Ramos (cell line): Measurements from ENCODE around the gene MIDN.
"Not testable (repeated sequence)": the region's sequence is repeated elsewhere in the genome, so short reads cannot be mapped to it uniquely, and the experiment has no call there.

Experiments
- in situ Hi-C: fragments of 300-500 bp; cut with MboI; formaldehyde crosslinking; loops from one replicate; pipeline ENCODE4 v1.14.3; 2022; ENCODE audit warnings: low sequenced_read_pairs; ENCODE audit not compliant: unreplicated experiment

MIDN gene

DNA sequence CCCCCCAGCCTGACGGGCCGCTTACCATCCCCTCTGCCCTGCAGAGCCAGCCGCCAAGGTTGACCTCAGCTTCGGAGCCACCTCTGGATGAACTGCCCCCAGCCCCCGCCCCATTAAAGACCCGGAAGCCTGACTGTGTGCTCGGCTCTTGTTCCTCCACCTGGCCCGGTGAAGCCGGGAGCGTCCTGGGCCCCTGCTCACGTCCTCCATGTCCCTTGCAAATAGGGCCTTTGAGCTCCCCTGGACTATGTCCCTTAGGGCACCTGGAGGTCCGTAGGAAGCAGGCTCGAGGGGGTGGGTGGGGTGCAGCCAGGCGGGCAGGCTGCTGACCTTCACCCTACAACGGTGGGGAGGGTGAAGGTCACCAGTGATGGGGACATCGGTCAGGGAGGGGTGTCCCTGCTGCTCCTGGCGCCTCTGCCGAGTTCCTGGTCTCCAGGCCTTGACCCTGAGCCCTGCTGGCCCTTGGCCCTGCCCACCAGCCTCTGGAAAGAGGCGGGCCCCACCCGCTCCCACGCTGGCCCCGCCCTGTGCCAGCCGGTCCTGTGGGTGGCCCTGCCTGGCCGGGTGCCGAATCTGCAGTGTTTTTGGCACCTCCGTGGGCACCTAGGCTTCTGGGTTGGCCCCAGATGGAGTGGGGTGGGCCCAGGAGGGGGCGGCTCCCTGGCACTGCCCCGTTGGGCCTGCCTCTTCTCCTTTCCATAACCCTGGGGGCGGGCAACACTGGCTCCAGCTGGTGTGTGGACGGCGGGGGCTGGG, 3.5 kb upstream of the MIDN start:
- in situ Hi-C loops: no loop called here

DNA sequence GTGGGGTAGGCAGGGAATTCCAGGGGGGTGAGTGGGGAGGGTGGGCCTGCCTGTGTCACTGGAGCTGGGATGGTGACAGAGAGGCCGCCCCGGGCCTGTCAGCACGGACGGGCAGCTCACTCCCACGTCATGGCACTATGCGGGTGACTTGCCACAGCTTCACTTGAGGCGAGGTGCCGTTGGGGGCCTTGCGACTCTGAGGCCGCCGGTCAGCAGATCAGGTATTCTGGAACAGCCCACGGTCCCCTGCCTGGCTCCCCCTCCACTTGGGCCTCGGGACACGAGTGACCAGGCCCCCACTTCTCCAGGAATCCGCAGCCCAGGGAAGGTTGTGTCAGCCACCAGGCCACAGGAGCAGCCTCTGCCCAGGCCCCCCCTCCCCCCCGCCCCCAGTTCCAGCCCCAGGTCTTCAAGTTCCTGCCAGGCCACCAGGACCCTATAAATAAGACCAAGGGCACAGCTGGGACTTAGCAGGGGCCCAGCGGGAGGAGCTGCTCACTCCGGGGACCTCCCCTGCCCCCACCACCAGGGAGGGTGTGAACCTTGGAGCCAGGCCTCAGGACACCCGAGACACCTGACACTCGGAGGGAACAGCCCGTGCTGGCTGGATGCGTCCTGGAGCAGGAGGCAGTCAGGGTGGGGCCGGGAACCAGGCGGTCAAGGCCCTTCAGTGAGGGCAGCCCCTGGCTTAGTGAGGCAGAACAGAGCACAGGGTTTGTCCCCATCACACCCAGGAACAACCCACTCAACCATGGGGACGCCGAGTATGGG, 2.7 kb upstream of the MIDN start:
- in situ Hi-C loops: no loop called here

DNA sequence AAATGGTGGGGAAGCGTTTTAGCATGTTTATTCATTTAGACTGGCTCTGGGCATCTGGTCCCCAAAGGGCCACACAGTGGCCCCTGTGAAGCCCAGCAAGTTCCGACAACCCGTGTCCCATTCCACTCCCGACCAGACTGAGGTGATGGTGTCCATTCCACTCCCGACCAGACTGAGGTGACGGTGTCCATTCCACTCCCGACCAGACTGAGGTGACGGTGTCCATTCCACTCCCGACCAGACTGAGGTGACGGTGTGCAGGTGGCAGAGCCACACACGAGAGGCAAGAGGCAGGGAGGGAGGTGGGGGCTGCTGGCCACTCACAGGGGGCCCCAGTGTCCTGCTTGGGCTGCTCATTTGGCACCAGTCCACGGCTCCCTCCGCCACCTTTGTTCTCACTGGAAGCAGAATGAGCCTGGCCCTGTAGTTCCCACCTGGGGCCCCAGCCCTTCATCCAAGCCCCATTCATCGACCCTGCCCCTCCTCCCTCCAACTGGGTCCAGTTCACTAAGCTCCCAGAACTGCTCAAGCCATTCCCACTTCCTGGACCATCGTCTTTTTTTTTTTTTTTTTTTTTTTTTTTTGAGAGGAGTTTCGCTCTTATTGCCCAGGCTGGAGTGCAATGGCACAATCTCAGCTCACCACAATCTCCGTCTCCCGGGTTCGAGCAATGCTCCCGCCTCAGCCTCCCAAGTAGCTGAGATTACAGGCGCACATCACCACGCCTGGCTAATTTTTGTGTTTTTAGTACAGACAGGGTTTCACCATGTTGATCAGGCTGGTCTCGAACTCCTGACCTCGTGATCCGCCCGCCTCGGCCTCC, 1.9 kb upstream of the MIDN start:
- in situ Hi-C loops: not testable (repeated sequence)

GRCh38 chr19:1247748-1248138, 640 bp upstream of the MIDN start:
- in situ Hi-C loops: no loop called here

DNA sequence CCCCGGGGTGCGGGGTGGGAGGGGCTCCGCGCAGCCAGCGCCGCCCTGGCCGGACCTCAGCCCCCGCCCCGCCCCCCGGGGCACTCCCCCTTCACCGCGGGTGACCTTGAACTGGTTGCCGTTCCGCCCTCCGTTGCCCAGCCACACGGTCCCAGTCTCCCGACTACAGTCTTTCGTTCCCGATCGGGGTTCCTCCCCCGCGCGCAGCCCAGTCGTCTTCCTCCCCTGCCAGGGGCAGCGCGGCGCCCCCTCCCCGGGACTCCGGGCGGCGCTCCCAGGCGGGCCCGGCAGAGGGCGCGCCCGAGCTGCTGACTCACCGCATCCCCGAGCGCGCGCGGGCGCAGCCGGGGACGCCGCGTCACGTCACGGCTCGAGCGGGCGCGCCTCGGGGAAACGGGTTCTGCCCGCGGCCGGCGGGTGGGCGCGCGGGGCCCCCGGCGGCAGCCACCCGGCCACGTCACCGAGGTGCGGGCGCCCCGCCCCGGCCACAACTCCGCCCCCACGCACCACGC, 459 bp downstream of the MIDN start:
- in situ Hi-C loops: no loop called here

GRCh38 chr19:1249298-1249989, 1.1 kb downstream of the MIDN start:
- in situ Hi-C loops: no loop called here

GRCh38 chr19:1249990-1250436, 1.6 kb downstream of the MIDN start:
- in situ Hi-C loops: no loop called here

DNA sequence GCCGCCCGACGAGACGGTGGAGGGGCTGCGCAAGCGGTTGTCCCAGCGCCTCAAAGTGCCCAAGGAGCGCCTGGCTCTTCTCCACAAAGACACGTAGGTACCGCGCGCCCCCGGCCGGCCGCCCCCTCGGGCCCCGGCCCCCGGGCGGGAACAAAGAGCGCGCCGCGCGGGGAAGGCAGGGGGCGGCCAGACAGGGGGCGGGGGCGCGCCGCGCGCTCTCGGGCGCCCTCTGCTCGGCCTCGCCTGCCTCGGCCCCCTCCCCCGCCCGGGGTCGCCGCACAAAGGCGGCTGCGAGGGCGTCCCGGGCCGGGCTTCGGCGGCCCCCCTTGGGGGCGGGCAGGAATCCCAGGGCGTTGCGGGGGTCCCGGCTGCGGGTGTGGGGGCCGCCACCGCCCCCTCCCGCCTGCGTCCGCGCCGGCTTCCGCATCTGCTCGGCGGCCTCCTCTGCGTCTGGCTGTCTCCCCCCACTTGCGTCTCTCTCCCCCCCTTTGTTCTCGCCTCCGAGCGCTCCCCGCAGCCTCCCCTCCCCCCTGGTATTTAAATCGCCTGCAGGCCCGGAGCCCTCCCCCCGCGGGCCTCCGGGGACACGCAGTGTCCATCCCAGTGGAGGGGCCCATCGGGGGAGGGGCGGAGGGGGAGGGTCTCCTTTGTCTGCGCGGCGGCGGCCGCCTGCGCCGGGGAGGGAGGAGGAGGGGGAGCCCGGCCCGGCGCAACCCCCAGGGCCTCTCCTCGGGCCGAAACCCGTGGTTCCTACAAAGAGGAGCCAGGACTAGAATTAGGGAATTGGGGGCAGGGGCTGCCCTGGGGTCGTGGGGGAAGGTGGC, 2.3 kb downstream of the MIDN start:
- in situ Hi-C loops: no loop called here

DNA sequence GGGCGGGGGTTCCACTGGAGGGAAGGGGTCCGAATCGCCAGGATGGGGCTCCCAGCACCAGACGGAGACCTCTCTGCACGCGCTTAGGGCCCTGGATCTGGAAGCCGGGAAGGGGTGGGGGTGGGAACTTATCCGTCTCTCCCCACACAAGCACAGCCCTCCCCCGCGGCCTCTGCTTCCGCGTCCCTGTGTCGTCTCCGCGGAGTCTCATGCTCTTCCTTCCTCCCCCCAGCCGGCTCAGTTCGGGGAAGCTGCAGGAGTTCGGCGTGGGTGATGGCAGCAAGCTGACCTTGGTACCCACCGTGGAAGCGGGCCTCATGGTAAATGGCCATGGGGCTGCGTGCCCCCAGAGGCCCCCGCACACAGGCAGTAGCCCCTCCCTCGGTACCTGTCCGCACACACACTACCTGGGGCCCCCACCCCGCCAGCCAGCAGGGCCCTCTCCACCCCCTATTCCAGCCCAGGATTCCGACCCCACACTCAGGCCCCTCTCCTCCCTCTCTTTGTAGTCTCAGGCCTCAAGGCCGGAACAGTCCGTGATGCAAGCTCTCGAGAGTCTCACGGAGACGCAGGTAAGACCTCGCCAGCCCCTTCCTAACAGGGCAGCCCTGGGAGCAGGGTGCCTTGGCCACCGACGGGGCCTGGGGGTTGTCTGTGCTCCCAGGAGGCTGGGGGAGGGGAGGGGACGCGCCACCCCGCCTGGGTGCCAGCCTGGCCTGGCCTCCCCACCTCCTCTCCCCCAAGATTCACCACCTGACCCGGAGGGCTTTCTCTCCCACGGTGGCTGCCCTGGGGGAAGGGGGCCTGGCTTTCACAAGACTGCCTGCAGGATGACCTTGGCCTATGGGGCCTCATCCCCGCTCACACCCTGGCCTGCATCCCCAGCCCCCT, 3.2 kb downstream of the MIDN start:
- in situ Hi-C loops: no loop called here

DNA sequence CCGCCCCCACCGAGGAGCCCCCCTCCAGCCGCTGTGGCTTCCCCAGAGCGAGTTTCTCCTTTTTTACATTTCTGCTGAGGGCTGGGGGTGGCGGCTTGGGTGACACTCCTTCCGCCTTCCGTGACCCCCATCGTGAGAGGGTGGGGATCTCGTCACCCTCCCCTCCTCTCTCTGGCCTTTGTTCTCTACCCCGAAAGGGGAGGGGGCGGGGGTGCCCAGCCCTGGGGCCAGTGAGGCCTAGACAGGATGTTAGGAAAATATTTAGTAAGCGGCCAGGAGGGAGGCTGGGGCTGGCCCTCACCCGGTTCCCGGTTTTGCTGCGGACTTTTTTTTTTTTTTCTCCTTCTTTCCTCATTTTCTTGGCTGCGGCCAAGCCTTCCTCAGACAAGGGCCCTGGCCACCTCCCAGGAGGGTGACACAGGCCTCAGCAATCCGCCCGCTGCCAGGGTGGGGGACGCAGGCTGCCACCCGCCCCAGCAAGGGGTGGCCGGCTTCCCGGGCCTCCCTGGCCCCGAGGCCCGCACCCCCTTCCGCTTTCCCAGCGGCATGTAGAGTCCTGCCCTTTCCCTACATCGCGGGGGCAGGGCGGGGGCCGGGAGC, 3.9 kb downstream of the MIDN start:
- in situ Hi-C loops: no loop called here

DNA sequence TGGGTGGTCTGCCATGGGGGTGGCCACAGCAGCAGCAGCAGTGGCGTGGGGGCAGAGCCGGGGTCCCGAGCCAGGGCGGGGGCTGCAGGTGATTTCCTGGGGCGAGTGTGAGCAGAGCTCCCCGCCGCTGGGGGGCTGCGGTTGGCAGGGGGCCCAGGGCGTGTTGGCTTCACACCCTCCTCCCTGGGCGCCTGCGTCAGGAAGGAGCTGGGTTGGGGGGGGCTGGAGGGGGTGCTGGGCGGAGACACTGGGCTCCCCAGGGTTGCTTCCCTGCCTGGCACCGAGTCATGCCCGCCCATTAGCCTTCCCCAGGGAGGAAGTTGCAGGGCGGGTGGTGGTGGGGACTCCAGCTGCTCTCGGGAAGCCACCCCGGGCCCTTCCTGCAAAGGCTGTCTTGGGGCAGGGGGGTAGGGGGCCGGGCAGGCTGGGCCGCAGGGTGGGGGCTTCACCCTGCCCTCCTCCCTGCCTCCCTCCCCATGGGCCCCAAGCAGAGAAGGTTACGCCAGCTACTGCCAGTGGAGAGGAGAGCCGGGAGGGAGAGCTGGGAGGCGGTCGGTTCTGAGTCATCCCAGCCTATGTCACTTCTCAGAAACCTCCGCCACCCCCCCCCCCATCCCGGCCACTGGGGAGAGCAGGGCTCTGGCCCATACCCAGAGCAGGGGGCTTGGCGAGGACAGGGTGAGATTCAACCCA, 4.6 kb downstream of the MIDN start:
- in situ Hi-C loops: no loop called here

GRCh38 chr19:1253514-1254080, 5.2 kb downstream of the MIDN start:
- in situ Hi-C loops: no loop called here

DNA sequence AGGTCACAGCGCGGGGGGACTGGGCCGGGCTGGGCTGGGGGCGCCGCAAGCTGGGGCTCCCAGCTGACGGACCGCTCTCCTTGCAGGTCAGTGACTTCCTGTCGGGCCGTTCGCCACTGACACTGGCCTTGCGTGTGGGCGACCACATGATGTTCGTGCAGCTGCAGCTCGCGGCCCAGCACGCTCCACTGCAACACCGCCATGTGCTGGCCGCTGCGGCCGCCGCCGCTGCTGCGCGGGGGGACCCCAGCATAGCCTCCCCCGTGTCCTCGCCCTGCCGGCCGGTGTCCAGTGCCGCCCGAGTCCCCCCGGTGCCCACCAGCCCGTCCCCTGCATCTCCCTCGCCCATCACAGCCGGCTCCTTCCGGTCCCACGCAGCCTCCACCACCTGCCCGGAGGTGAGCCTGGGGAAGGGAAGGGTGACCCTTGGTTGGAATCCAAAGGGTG, 5.7 kb downstream of the MIDN start:
- in situ Hi-C loops: no loop called here

DNA sequence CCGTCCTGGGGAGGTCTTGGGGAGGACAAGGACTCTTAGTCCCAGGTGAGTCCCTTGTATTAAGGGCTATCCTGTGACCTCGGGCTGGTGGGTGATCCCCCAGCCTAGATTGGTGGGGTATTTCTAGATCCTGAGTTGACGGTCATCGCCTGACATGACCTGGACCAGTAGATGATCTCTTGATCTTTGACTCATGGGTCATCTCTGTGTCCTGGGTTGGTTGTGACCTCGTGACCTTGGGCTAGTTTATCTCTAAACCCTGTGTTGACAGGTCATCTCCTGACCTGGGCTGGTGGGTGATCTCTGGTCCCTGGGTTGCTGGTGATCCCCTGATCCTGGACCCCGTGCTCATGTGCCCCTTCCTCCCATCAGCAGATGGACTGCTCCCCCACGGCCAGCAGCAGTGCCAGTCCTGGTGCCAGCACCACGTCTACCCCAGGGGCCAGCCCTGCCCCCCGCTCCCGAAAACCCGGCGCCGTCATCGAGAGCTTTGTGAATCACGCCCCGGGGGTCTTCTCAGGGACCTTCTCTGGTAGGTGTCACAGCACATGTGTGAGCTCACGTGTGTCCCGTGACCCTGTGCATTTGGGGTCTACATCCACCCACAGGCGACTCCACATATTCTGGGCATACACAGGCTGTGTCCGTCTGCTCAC, 6.3 kb downstream of the MIDN start:
- in situ Hi-C loops: no loop called here

GRCh38 chr19:1255186-1256161, 7.1 kb downstream of the MIDN start:
- in situ Hi-C loops: no loop called here
